ENCODE data around the gene TYW1.
"Not testable (repeated sequence)": the region's sequence is repeated elsewhere in the genome, so short reads cannot be mapped to it uniquely, and the experiment has no call there.

TYW1 gene

GRCh38 chr7:67251986-67252558, 255.4 kb downstream of the TYW1 start:
- H3K4me3 ChIP-seq (ENCODE audit: low read depth, low read length) = no peak overlapping the region
- no peak for DNase-seq (ENCODE audit: low read depth)
- TF ChIP-seq CTCF (IDR thresholded peaks at IDR 0.05; ENCODE audit: control insufficient read depth, extremely low read depth, insufficient read depth) = no peak

GRCh38 chr7:67255076-67255475, 258.4 kb downstream of the TYW1 start:
- DNase-seq (ENCODE audit: low read depth); H3K4me3 ChIP-seq (ENCODE audit: low read depth, low read length): not testable (repeated sequence)

GRCh38 chr7:67257779-67258178, 261.1 kb downstream of the TYW1 start:
- DNase-seq (ENCODE audit: low read depth); H3K4me3 ChIP-seq (ENCODE audit: low read depth, low read length): not testable (repeated sequence)

- DNase-seq (ENCODE audit: low read depth) = not testable (repeated sequence)
These were observed 262.7 kb downstream of the TYW1 start for GRCh38 chr7:67259363-67259762.

GRCh38 chr7:67260166-67260586, 263.5 kb downstream of the TYW1 start:
- H3K4me3 ChIP-seq (ENCODE audit: low read depth, low read length); DNase-seq (ENCODE audit: low read depth): not testable (repeated sequence)

More at GRCh38 chr7:67259363-67259762, 262.7 kb downstream of the TYW1 start:
- not testable (repeated sequence) for H3K4me3 ChIP-seq (ENCODE audit: low read depth, low read length)

- not testable (repeated sequence) for DNase-seq (ENCODE audit: low read depth); H3K4me3 ChIP-seq (ENCODE audit: low read depth, low read length)
These were observed 267.4 kb downstream of the TYW1 start for GRCh38 chr7:67264000-67264399.

GRCh38 chr7:67266070-67266469, 269.4 kb downstream of the TYW1 start:
- not testable (repeated sequence) for H3K4me3 ChIP-seq (ENCODE audit: low read depth, low read length); DNase-seq (ENCODE audit: low read depth)

GRCh38 chr7:67267914-67268313, 271.3 kb downstream of the TYW1 start:
- no peak for TF ChIP-seq CTCF (IDR thresholded peaks at IDR 0.05; ENCODE audit: control insufficient read depth, extremely low read depth, insufficient read depth)
- H3K4me3 ChIP-seq (ENCODE audit: low read depth, low read length) = no peak overlapping the region
- no peak for DNase-seq (ENCODE audit: low read depth)

- not testable (repeated sequence) for DNase-seq (ENCODE audit: low read depth); H3K4me3 ChIP-seq (ENCODE audit: low read depth, low read length)
These were observed 273.3 kb downstream of the TYW1 start for GRCh38 chr7:67269916-67270315.
